HL-60 (cell line): ENCODE data around the gene UGT2A2.

Experiments used
- CTCF ChIP-seq: IDR thresholded peaks from one replicate; pipeline ENCODE4 v1.5.1; 2011; ENCODE audit warnings: low read length, control low read depth, inconsistent platforms; ENCODE audit not compliant: insufficient read depth
- GABPA ChIP-seq: IDR thresholded peaks from 2 replicates; pipeline ENCODE4 v1.6.1; 2012; ENCODE audit warnings: low read depth
- POLR2AphosphoS5 ChIP-seq: IDR thresholded peaks from 2 replicates; pipeline ENCODE4 v1.6.1; 2012; ENCODE audit warnings: low read depth
- REST ChIP-seq: IDR thresholded peaks from 2 replicates; pipeline ENCODE4 v1.6.1; 2012; ENCODE audit warnings: low read depth; ENCODE audit not compliant: insufficient replicate concordance

- TF ChIP-seq REST: no peak
- TF ChIP-seq CTCF: no peak
- no peak for TF ChIP-seq POLR2AphosphoS5
- no peak for TF ChIP-seq GABPA
These were observed 22.3 kb downstream of the UGT2A2 start for GRCh38 chr4:69617083-69617694.
